ENCODE results near the gene RAP1GAP2.

Gene RAP1GAP2

DNA sequence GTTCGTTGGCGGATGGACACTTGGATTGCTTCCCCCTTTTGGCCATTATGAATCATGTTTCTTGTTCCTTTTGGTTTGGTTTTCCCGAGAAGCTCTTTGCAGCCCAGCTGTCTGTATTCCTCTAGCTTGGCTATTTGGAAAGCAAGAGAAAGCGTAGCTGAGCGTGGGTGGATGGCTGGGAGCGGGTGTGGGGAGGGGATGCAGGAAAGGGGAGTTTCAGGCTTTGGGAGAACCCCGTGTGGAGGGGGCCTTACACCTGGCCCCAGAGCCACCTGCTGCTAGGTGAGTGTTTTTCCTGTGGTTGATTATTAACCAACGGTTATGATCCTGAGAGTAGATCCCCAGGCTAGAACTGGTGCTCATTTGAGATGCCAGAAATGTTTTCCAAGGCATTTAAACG, 103.7 kb downstream of the RAP1GAP2 start (continued):
- TF ChIP-seq, protein P1, sequence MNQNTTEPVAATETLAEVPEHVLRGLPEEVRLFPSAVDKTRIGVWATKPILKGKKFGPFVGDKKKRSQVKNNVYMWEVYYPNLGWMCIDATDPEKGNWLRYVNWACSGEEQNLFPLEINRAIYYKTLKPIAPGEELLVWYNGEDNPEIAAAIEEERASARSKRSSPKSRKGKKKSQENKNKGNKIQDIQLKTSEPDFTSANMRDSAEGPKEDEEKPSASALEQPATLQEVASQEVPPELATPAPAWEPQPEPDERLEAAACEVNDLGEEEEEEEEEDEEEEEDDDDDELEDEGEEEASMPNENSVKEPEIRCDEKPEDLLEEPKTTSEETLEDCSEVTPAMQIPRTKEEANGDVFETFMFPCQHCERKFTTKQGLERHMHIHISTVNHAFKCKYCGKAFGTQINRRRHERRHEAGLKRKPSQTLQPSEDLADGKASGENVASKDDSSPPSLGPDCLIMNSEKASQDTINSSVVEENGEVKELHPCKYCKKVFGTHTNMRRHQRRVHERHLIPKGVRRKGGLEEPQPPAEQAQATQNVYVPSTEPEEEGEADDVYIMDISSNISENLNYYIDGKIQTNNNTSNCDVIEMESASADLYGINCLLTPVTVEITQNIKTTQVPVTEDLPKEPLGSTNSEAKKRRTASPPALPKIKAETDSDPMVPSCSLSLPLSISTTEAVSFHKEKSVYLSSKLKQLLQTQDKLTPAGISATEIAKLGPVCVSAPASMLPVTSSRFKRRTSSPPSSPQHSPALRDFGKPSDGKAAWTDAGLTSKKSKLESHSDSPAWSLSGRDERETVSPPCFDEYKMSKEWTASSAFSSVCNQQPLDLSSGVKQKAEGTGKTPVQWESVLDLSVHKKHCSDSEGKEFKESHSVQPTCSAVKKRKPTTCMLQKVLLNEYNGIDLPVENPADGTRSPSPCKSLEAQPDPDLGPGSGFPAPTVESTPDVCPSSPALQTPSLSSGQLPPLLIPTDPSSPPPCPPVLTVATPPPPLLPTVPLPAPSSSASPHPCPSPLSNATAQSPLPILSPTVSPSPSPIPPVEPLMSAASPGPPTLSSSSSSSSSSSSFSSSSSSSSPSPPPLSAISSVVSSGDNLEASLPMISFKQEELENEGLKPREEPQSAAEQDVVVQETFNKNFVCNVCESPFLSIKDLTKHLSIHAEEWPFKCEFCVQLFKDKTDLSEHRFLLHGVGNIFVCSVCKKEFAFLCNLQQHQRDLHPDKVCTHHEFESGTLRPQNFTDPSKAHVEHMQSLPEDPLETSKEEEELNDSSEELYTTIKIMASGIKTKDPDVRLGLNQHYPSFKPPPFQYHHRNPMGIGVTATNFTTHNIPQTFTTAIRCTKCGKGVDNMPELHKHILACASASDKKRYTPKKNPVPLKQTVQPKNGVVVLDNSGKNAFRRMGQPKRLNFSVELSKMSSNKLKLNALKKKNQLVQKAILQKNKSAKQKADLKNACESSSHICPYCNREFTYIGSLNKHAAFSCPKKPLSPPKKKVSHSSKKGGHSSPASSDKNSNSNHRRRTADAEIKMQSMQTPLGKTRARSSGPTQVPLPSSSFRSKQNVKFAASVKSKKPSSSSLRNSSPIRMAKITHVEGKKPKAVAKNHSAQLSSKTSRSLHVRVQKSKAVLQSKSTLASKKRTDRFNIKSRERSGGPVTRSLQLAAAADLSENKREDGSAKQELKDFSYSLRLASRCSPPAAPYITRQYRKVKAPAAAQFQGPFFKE (tag by site-specific recombination; IDR thresholded peaks at IDR 0.05; ENCODE audit: borderline replicate concordance), result no peak
- TF ChIP-seq ZNF274 (IDR thresholded peaks at IDR 0.05; ENCODE audit: low read length) (no peak), ZNF274 (tag by site-specific recombination; IDR thresholded peaks at IDR 0.05; ENCODE audit: borderline replicate concordance) (no peak), ZBTB17 (tag by site-specific recombination; IDR thresholded peaks at IDR 0.05) (no peak), ZNF433 (tag by site-specific recombination; IDR thresholded peaks at IDR 0.05; ENCODE audit: low read depth) (no peak), ZNF202 (tag by site-specific recombination; IDR thresholded peaks at IDR 0.05; ENCODE audit: borderline replicate concordance) (no peak), SCRT1 (tag by site-specific recombination; IDR thresholded peaks at IDR 0.05; ENCODE audit: borderline replicate concordance) (no peak), ZFP37 (tag by site-specific recombination; IDR thresholded peaks at IDR 0.05) (no peak)
- TF ChIP-seq, protein P2, sequence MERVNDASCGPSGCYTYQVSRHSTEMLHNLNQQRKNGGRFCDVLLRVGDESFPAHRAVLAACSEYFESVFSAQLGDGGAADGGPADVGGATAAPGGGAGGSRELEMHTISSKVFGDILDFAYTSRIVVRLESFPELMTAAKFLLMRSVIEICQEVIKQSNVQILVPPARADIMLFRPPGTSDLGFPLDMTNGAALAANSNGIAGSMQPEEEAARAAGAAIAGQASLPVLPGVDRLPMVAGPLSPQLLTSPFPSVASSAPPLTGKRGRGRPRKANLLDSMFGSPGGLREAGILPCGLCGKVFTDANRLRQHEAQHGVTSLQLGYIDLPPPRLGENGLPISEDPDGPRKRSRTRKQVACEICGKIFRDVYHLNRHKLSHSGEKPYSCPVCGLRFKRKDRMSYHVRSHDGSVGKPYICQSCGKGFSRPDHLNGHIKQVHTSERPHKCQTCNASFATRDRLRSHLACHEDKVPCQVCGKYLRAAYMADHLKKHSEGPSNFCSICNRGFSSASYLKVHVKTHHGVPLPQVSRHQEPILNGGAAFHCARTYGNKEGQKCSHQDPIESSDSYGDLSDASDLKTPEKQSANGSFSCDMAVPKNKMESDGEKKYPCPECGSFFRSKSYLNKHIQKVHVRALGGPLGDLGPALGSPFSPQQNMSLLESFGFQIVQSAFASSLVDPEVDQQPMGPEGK (tag by site-specific recombination; IDR thresholded peaks at IDR 0.05), result no peak

DNA sequence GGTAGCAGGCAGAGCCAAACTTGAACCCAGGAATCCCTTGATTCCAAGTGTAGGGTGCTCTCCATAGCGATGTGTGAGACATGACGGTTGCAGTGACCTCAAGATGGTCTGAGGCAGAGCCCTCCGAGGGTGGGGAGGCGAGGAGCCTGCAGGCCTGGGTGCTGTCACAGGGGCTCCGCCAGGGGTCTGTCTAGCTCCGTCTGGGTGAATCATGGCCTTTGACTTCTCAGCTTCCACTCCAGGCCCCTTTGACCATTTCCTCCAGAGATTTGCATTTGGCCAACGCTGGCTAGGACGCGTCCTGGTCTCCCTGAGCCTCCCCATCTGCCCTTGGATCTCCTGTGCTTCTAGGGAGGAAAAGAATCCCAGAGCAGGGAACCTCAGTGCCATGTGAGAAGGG, 104.6 kb downstream of the RAP1GAP2 start:
- POLR2A ChIA-PET, result interaction anchor here (0.6 kb wide), 1 partner anchor 12 kb away, joined by 5 read pairs; no protein-coding TSS in a partner anchor
- Histone ChIP-seq H3K9me3 (ENCODE audit: control insufficient read depth, insufficient read depth, low read depth, low read length) (no peaks in the 10 kb centered on the region), H3K4me1 (ENCODE audit: control insufficient read depth, insufficient read depth, low read length) (no peaks in the 10 kb centered on the region), H3K27ac (ENCODE audit: extremely low read depth, low read depth, low read length) (no peak overlapping the region), H3K4me3 (ENCODE audit: low read depth, low read length) (no peak overlapping the region), H3K36me3 (ENCODE audit: control insufficient read depth in 2 of 2, insufficient read depth in 1 of 2, low read length in 2 of 2) (no peaks in the 10 kb centered on the region)
- CTCF ChIA-PET, result no interaction called here
- TF ChIP-seq, protein P3, sequence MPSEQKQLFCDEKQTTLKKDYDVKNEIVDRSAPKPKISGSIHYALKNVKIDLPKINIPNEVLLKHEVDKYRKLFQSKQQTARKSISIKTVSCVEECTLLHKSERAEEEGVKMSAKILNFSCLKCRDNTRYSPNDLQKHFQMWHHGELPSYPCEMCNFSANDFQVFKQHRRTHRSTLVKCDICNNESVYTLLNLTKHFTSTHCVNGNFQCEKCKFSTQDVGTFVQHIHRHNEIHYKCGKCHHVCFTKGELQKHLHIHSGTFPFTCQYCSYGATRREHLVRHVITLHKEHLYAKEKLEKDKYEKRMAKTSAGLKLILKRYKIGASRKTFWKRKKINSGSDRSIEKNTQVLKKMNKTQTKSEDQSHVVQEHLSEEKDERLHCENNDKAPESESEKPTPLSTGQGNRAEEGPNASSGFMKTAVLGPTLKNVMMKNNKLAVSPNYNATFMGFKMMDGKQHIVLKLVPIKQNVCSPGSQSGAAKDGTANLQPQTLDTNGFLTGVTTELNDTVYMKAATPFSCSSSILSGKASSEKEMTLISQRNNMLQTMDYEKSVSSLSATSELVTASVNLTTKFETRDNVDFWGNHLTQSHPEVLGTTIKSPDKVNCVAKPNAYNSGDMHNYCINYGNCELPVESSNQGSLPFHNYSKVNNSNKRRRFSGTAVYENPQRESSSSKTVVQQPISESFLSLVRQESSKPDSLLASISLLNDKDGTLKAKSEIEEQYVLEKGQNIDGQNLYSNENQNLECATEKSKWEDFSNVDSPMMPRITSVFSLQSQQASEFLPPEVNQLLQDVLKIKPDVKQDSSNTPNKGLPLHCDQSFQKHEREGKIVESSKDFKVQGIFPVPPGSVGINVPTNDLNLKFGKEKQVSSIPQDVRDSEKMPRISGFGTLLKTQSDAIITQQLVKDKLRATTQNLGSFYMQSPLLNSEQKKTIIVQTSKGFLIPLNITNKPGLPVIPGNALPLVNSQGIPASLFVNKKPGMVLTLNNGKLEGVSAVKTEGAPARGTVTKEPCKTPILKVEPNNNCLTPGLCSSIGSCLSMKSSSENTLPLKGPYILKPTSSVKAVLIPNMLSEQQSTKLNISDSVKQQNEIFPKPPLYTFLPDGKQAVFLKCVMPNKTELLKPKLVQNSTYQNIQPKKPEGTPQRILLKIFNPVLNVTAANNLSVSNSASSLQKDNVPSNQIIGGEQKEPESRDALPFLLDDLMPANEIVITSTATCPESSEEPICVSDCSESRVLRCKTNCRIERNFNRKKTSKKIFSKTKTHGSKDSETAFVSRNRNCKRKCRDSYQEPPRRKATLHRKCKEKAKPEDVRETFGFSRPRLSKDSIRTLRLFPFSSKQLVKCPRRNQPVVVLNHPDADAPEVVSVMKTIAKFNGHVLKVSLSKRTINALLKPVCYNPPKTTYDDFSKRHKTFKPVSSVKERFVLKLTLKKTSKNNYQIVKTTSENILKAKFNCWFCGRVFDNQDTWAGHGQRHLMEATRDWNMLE (tag by site-specific recombination; conservative IDR thresholded peaks at IDR 0.05; ENCODE audit: low read depth), result no peak
- TF ChIP-seq ZNF23 (tag by site-specific recombination; IDR thresholded peaks at IDR 0.05; ENCODE audit: borderline replicate concordance) (no peak), SP7 (tag by site-specific recombination; IDR thresholded peaks at IDR 0.05) (no peak), FEZF1 (tag by site-specific recombination; IDR thresholded peaks at IDR 0.05) (no peak), ZNF266 (tag by site-specific recombination; IDR thresholded peaks at IDR 0.05; ENCODE audit: low read depth) (no peak), ZNF585B (tag by site-specific recombination; IDR thresholded peaks at IDR 0.05) (no peak), ZNF670 (tag by site-specific recombination; IDR thresholded peaks at IDR 0.05; ENCODE audit: low read depth) (no peak), ZNF530 (tag by site-specific recombination; IDR thresholded peaks at IDR 0.05; ENCODE audit: low read depth) (no peak), ZNF132 (tag by site-specific recombination; IDR thresholded peaks at IDR 0.05; ENCODE audit: borderline replicate concordance) (no peak), ZNF221 (tag by site-specific recombination; IDR thresholded peaks at IDR 0.05; ENCODE audit: borderline replicate concordance) (no peak), ZNF121 (tag by site-specific recombination; IDR thresholded peaks at IDR 0.05) (no peak), ZNF792 (tag by site-specific recombination; IDR thresholded peaks at IDR 0.05) (no peak), REPIN1 (tag by site-specific recombination; IDR thresholded peaks at IDR 0.05; ENCODE audit: low read depth) (no peak), SP3 (tag by site-specific recombination; IDR thresholded peaks at IDR 0.05) (no peak)
- TF ChIP-seq, protein P4, sequence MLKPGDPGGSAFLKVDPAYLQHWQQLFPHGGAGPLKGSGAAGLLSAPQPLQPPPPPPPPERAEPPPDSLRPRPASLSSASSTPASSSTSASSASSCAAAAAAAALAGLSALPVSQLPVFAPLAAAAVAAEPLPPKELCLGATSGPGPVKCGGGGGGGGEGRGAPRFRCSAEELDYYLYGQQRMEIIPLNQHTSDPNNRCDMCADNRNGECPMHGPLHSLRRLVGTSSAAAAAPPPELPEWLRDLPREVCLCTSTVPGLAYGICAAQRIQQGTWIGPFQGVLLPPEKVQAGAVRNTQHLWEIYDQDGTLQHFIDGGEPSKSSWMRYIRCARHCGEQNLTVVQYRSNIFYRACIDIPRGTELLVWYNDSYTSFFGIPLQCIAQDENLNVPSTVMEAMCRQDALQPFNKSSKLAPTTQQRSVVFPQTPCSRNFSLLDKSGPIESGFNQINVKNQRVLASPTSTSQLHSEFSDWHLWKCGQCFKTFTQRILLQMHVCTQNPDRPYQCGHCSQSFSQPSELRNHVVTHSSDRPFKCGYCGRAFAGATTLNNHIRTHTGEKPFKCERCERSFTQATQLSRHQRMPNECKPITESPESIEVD (tag by site-specific recombination; IDR thresholded peaks at IDR 0.05), result no peak
